ENCODE data around the gene NAPA. TPM values are rescaled to one million over a fixed set of nuclear protein-coding genes. Genes with fewer than 3 reads are reported as not detected.

NAPA gene
- total and polyA plus RNA-seq, 10 of the 15 experiments (the other 5 are each of a cell fraction or from before 2014, with no cell fraction given): 8.2 to 193 (median 102) TPM

DNA sequence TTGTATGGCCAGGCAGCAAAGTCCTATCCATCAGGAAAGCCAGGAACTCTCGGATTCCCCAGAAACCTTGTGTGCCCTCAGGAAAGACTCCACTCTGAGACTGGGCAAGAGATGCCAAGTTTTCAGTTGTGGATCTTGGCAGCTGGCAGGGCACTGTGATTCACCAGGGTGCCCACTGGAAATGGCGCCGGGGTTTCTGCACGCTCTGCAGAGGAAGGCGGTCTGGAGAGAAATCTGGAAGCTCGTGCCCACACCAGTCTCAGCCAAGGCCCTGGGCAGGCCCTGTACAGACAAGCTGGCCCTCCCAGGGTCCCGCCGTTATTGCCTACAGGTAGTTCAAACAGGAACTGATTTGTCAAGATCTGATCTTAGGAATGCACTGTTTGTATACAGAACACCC, 4.9 kb downstream of the NAPA start:
- no peak overlapping the region for H3K27ac ChIP-seq (ENCODE audit: control insufficient read depth, insufficient read depth)
- no peak overlapping the region for H3K9ac ChIP-seq (ENCODE audit: control insufficient read depth, insufficient read depth, low read length)
- H3K4me1 ChIP-seq (ENCODE audit: control insufficient read depth, insufficient read depth, low read length): peaks cover 8% of the 10 kb centered on the region
- no peaks in the 10 kb centered on the region for H3K27me3 ChIP-seq (replicated peaks in 1 of 2; ENCODE audit: control insufficient read depth in 2 of 2, insufficient read depth in 2 of 2, low read length in 1 of 2)
- no peak for TF ChIP-seq JUNB (IDR thresholded peaks at IDR 0.05)
- no peak for TF ChIP-seq RAD51 (IDR thresholded peaks at IDR 0.05)
- no peak for TF ChIP-seq CBFB (IDR thresholded peaks at IDR 0.05; ENCODE audit: low read depth)
- TF ChIP-seq EZH2 (IDR thresholded peaks at IDR 0.05; ENCODE audit: borderline replicate concordance, control insufficient read depth, low read depth, low read length): no peak
- ATAC-seq (no peak), DNase-seq (ENCODE audit: low read depth, low spot score) (no peak), FAIRE-seq (no peak)
- BruUV-seq (replicated peaks): no TSS peak
- H2AFZ ChIP-seq (ENCODE audit: control insufficient read depth, low read depth, low read length): no peak overlapping the region
- ChIA-PET SMC1A (ENCODE audit: uncharacterized antibody, unreplicated experiment) (interaction anchor here (0.7 to 3.2 kb wide), 2 partner anchors 26 to 197 kb away, joined by 4 to 16 read pairs; partner anchors contain the start of gene KPTN), RAD21 (ENCODE audit: unreplicated experiment) (no interaction called here), POLR2A (interaction anchor here (1.0 kb wide), 1 partner anchor 8 kb away, joined by 3 read pairs; no protein-coding TSS in a partner anchor), CTCF (no interaction called here)
- no peaks in the 10 kb centered on the region for H3K9me3 ChIP-seq (replicated peaks; ENCODE audit: control insufficient read depth, insufficient read depth, low read length)
- peaks cover 10 to 14% of the 10 kb centered on the region in 2 experiments; a peak in 3 of 4 replicates for H3K36me3 ChIP-seq (ENCODE audit: control insufficient read depth in 2 of 2, insufficient read depth in 2 of 2, low read length in 1 of 2)
- in situ Hi-C loops (cut with MboI) (no loop called here), intact Hi-C loops (cut with micrococcal nuclease; ENCODE audit: unreplicated experiment) (loop anchor here (10.0 kb wide), 1 partner anchor 225 kb away; no protein-coding TSS in a partner anchor)
- H4K20me1 ChIP-seq (ENCODE audit: control insufficient read depth, insufficient read depth): no peaks in the 10 kb centered on the region; the same call in 1 of the 2 replicates
- H3K79me2 ChIP-seq (ENCODE audit: control insufficient read depth, insufficient read depth, low read length): peaks cover 73% of the 10 kb centered on the region
- 94% methylated on average over 8 of the region's 8 CpGs for WGBS (ENCODE audit: insufficient coverage, insufficient replicate concordance, low lambda C conversion rate, missing lambda C conversion rate)
- no peak overlapping the region; the same call in 1 of the 2 replicates for H3K4me2 ChIP-seq (ENCODE audit: control insufficient read depth, insufficient read depth)
- no peak overlapping the region for H3K4me3 ChIP-seq

DNA sequence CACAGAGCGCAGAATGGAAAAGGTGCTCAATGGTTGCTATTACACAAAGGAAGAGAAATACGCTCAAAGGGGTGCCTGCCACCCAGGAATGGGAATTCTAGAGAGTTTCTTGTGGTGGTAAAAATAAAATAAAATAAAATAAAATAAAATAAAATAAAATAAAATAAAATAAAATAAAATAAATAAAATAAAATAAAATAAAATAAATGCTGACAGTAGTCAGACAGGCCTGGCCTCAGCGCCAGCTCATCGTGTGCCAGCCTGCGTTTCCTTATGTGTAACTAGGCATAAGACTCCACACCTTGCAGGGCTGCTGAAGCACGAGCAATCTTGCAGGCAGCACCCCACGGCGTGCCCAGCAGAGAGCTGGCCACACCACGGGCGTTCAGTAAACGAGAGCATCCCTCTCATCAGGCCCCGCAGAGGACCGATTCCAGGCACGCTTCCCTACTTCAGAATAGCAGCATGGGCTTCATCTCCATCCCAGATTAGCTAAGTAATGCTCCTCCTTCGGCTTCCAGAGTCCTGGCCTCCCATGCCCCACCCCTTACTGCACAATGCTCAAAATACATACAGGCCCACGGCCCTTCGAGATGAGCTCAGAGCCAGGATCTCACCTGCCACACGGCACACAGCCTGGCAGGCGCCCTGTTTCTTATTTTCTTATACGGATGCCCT, 5.6 kb downstream of the NAPA start:
- no peak overlapping the region for H3K4me3 ChIP-seq
- SMC1A ChIA-PET (ENCODE audit: uncharacterized antibody, unreplicated experiment): interaction anchor here (0.7 kb wide), 1 partner anchor 198 kb away, joined by 4 read pairs; no protein-coding TSS in a partner anchor
- TF ChIP-seq HDAC2 (IDR thresholded peaks at IDR 0.05) (no peak), RFX5 (IDR thresholded peaks at IDR 0.05; ENCODE audit: low read depth, low read length) (no peak), POLR2AphosphoS5 (IDR thresholded peaks at IDR 0.05; ENCODE audit: low read length) (no peak), TARDBP (IDR thresholded peaks at IDR 0.05; ENCODE audit: borderline replicate concordance) (no peak), SIN3A (IDR thresholded peaks at IDR 0.05; ENCODE audit: low read depth, low read length) (no peak), ZNF24 (IDR thresholded peaks at IDR 0.05) (no peak)
- TF ChIP-seq, protein P1, sequence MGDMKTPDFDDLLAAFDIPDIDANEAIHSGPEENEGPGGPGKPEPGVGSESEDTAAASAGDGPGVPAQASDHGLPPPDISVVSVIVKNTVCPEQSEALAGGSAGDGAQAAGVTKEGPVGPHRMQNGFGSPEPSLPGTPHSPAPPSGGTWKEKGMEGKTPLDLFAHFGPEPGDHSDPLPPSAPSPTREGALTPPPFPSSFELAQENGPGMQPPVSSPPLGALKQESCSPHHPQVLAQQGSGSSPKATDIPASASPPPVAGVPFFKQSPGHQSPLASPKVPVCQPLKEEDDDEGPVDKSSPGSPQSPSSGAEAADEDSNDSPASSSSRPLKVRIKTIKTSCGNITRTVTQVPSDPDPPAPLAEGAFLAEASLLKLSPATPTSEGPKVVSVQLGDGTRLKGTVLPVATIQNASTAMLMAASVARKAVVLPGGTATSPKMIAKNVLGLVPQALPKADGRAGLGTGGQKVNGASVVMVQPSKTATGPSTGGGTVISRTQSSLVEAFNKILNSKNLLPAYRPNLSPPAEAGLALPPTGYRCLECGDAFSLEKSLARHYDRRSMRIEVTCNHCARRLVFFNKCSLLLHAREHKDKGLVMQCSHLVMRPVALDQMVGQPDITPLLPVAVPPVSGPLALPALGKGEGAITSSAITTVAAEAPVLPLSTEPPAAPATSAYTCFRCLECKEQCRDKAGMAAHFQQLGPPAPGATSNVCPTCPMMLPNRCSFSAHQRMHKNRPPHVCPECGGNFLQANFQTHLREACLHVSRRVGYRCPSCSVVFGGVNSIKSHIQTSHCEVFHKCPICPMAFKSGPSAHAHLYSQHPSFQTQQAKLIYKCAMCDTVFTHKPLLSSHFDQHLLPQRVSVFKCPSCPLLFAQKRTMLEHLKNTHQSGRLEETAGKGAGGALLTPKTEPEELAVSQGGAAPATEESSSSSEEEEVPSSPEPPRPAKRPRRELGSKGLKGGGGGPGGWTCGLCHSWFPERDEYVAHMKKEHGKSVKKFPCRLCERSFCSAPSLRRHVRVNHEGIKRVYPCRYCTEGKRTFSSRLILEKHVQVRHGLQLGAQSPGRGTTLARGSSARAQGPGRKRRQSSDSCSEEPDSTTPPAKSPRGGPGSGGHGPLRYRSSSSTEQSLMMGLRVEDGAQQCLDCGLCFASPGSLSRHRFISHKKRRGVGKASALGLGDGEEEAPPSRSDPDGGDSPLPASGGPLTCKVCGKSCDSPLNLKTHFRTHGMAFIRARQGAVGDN (IDR thresholded peaks at IDR 0.05): no peak

More for the DNA sequence above, 5.6 kb downstream of the NAPA start:
- H3K27ac ChIP-seq (ENCODE audit: control insufficient read depth, insufficient read depth): no peak overlapping the region
- no peak overlapping the region for H2AFZ ChIP-seq (ENCODE audit: control insufficient read depth, low read depth, low read length)
- H4K20me1 ChIP-seq (ENCODE audit: control insufficient read depth, insufficient read depth): no peaks in the 10 kb centered on the region; the same call in 1 of the 2 replicates
- CTCF ChIA-PET: interaction anchor here (0.9 kb wide), 1 partner anchor 281 kb away, joined by 4 read pairs; no protein-coding TSS in a partner anchor
- H3K36me3 ChIP-seq (ENCODE audit: control insufficient read depth in 2 of 2, insufficient read depth in 2 of 2, low read length in 1 of 2): peaks cover 10 to 14% of the 10 kb centered on the region in 2 experiments; a peak in 3 of 4 replicates
- BruUV-seq (replicated peaks): no TSS peak
- H3K4me1 ChIP-seq (ENCODE audit: control insufficient read depth, insufficient read depth, low read length): peaks cover 8% of the 10 kb centered on the region
- H3K79me2 ChIP-seq (ENCODE audit: control insufficient read depth, insufficient read depth, low read length): peaks cover 67% of the 10 kb centered on the region
- RAD21 ChIA-PET (ENCODE audit: unreplicated experiment): no interaction called here
- DNase-seq (ENCODE audit: low read depth, low spot score): no peak
- ATAC-seq: no peak
- POLR2A ChIA-PET: interaction anchor here (1.0 kb wide), 1 partner anchor 9 kb away, joined by 3 read pairs; no protein-coding TSS in a partner anchor
- intact Hi-C loops (cut with micrococcal nuclease; ENCODE audit: unreplicated experiment): no loop called here
- H3K9ac ChIP-seq (ENCODE audit: control insufficient read depth, insufficient read depth, low read length): no peak overlapping the region
- WGBS (ENCODE audit: insufficient coverage, insufficient replicate concordance, low lambda C conversion rate, missing lambda C conversion rate): 94% methylated on average over 20 of the region's 20 CpGs
- no peak for FAIRE-seq
- H3K4me2 ChIP-seq (ENCODE audit: control insufficient read depth, insufficient read depth): no peak overlapping the region
- no peaks in the 10 kb centered on the region for H3K9me3 ChIP-seq (replicated peaks; ENCODE audit: control insufficient read depth, insufficient read depth, low read length)
- H3K27me3 ChIP-seq (replicated peaks in 1 of 2; ENCODE audit: control insufficient read depth in 2 of 2, insufficient read depth in 2 of 2, low read length in 1 of 2): no peaks in the 10 kb centered on the region
- in situ Hi-C loops (cut with MboI): no loop called here

Data from GM12878 (cell line).